ENCODE measurements around the gene CDON. TPM values are rescaled to one million over a fixed set of nuclear protein-coding genes. Genes with fewer than 3 reads are reported as not detected.

Gene CDON
- total and polyA plus RNA-seq, 2 donors (not counting 1 experiment from before 2014, with no cell fraction given) = 0.01 TPM; not detected in 1

GRCh38 chr11:125978181-125978716 lies 84.4 kb downstream of the CDON start:
- no peak for DNase-seq
- H3K4me1 ChIP-seq (ENCODE audit: control insufficient read depth in 2 of 2, insufficient read depth in 2 of 2, low read length in 2 of 2) = no peaks in the 10 kb centered on the region
- H3K27ac ChIP-seq (ENCODE audit: low read length in 2 of 2) = no peak overlapping the region
- H3K4me3 Mint-ChIP-seq = no peak overlapping the region
- no peak overlapping the region for H3K4me2 ChIP-seq (replicated peaks; ENCODE audit: low read depth, low read length, poor library complexity, severe bottlenecking)
- TF ChIP-seq CTCF (IDR thresholded peaks at IDR 0.05) = no peak
- TF ChIP-seq EZH2 (IDR thresholded peaks at IDR 0.05; ENCODE audit: borderline replicate concordance, insufficient read depth, low read depth, low read length, poor library complexity, severe bottlenecking) = no peak
- POLR2A ChIA-PET = no interaction called here
- H3K9ac ChIP-seq (ENCODE audit: low read length) = no peak overlapping the region
- no peaks in the 10 kb centered on the region for H3K9me3 Mint-ChIP-seq (ENCODE audit: insufficient read depth)
- ATAC-seq (ENCODE audit: low read depth) = no peak
- peaks cover 7% of the 10 kb centered on the region for H3K27me3 Mint-ChIP-seq
- intact Hi-C loops (cut with micrococcal nuclease) = no loop called here
- no peaks in the 10 kb centered on the region for H3K27me3 ChIP-seq (replicated peaks in 1 of 4; ENCODE audit: control extremely low read depth in 1 of 4, control insufficient read depth in 3 of 4, insufficient read depth in 4 of 4, low read length in 3 of 4)
- no peaks in the 10 kb centered on the region for H3K36me3 ChIP-seq (replicated peaks in 1 of 2; ENCODE audit: control extremely low read depth in 1 of 2, control insufficient read depth in 1 of 2, extremely low read depth in 1 of 2, insufficient read depth in 2 of 2, low read length in 1 of 2)
- H3K4me3 ChIP-seq (ENCODE audit: control extremely low read depth in 1 of 5, extremely low read depth in 1 of 5, insufficient read depth in 1 of 5, low read depth in 2 of 5, low read length in 4 of 5) = no peak overlapping the region
- no peaks in the 10 kb centered on the region for H3K9me3 ChIP-seq (ENCODE audit: control extremely low read depth in 1 of 3, control insufficient read depth in 2 of 3, insufficient read depth in 1 of 3, low read length in 2 of 3)
- 67% methylated on average over 1 of the region's 6 CpGs for WGBS (ENCODE audit: insufficient coverage)
- CTCF ChIA-PET = no interaction called here
- no peaks in the 10 kb centered on the region for H3K4me1 Mint-ChIP-seq
- no peaks in the 10 kb centered on the region for H4K20me1 ChIP-seq (ENCODE audit: control insufficient read depth, insufficient read depth, low read length, poor library complexity, severe bottlenecking)
- no peak overlapping the region for H2AFZ ChIP-seq (ENCODE audit: insufficient read depth, low read depth, low read length, poor library complexity, severe bottlenecking)
- H3K27ac Mint-ChIP-seq = no peak overlapping the region
- H3K79me2 ChIP-seq (ENCODE audit: control insufficient read depth, insufficient read depth, low read length) = no peaks in the 10 kb centered on the region

- Histone ChIP-seq H2AFZ (ENCODE audit: insufficient read depth, low read depth, low read length, poor library complexity, severe bottlenecking) (no peak overlapping the region), H3K4me1 (ENCODE audit: control insufficient read depth in 2 of 2, insufficient read depth in 2 of 2, low read length in 2 of 2) (no peaks in the 10 kb centered on the region), H3K4me3 (ENCODE audit: control extremely low read depth in 1 of 5, extremely low read depth in 1 of 5, insufficient read depth in 1 of 5, low read depth in 2 of 5, low read length in 4 of 5) (no peak overlapping the region), H3K36me3 (replicated peaks in 1 of 2; ENCODE audit: control extremely low read depth in 1 of 2, control insufficient read depth in 1 of 2, extremely low read depth in 1 of 2, insufficient read depth in 2 of 2, low read length in 1 of 2) (no peaks in the 10 kb centered on the region), H4K20me1 (ENCODE audit: control insufficient read depth, insufficient read depth, low read length, poor library complexity, severe bottlenecking) (no peaks in the 10 kb centered on the region), H3K27me3 (replicated peaks in 1 of 4; ENCODE audit: control extremely low read depth in 1 of 4, control insufficient read depth in 3 of 4, insufficient read depth in 4 of 4, low read length in 3 of 4) (no peaks in the 10 kb centered on the region), H3K9ac (ENCODE audit: low read length) (no peak overlapping the region), H3K27ac (ENCODE audit: low read length in 2 of 2) (no peak overlapping the region), H3K4me2 (replicated peaks; ENCODE audit: low read depth, low read length, poor library complexity, severe bottlenecking) (no peak overlapping the region), H3K79me2 (ENCODE audit: control insufficient read depth, insufficient read depth, low read length) (no peaks in the 10 kb centered on the region), H3K9me3 (ENCODE audit: control extremely low read depth in 1 of 3, control insufficient read depth in 2 of 3, insufficient read depth in 1 of 3, low read length in 2 of 3) (no peaks in the 10 kb centered on the region)
- ChIA-PET POLR2A (no interaction called here), CTCF (no interaction called here)
- H3K27ac Mint-ChIP-seq = no peak overlapping the region
- no peaks in the 10 kb centered on the region for H3K9me3 Mint-ChIP-seq (ENCODE audit: insufficient read depth)
- ATAC-seq (ENCODE audit: low read depth) = no peak
- no peak for DNase-seq
- peaks cover 10% of the 10 kb centered on the region for H3K27me3 Mint-ChIP-seq
- intact Hi-C loops (cut with micrococcal nuclease) = no loop called here
- H3K4me3 Mint-ChIP-seq = no peak overlapping the region
- WGBS (ENCODE audit: insufficient coverage) = no CpG with 5 or more reads among the region's 3 CpGs
- no peaks in the 10 kb centered on the region for H3K4me1 Mint-ChIP-seq
- TF ChIP-seq EZH2 (IDR thresholded peaks at IDR 0.05; ENCODE audit: borderline replicate concordance, insufficient read depth, low read depth, low read length, poor library complexity, severe bottlenecking) = no peak
- no peak for TF ChIP-seq CTCF (IDR thresholded peaks at IDR 0.05)
Measured at GRCh38 chr11:125977333-125977732, 85.3 kb downstream of the CDON start.
